ENCODE measurements around the gene C6orf120.

GRCh38 chr6:169720207-169720855, 18.4 kb downstream of the C6orf120 start:
- TF ChIP-seq REST (IDR thresholded peaks at IDR 0.05) (no peak), CTCF (IDR thresholded peaks at IDR 0.05) (no peak), RCOR1 (IDR thresholded peaks at IDR 0.05; ENCODE audit: low read depth, low read length) (no peak), MAX (IDR thresholded peaks at IDR 0.05) (no peak)
